Endothelial cell (in vitro differentiated cells): Measurements from ENCODE around the gene RPL18A. TPM values are rescaled to one million over a fixed set of nuclear protein-coding genes. Genes with fewer than 3 reads are reported as not detected.

ENCODE experiments used
- DNase-seq: peaks from one replicate; pipeline ENCODE4 v3.0.0; 2021; ENCODE audit warnings: low spot score
- H3K27ac Mint-ChIP-seq: one replicate; pipeline ENCODE4 v1.8.0; 2021; ENCODE audit warnings: mixed read lengths, inconsistent platforms; ENCODE audit not compliant: unreplicated experiment
- H3K27me3 Mint-ChIP-seq: one replicate; pipeline ENCODE4 v1.8.0; 2021; ENCODE audit warnings: mild to moderate bottlenecking, moderate library complexity, mixed read lengths, inconsistent platforms; ENCODE audit not compliant: unreplicated experiment
- H3K36me3 Mint-ChIP-seq: one replicate; pipeline ENCODE4 v1.8.0; 2021; ENCODE audit warnings: mild to moderate bottlenecking, low read depth, mixed read lengths, inconsistent platforms; ENCODE audit not compliant: unreplicated experiment
- H3K4me1 Mint-ChIP-seq: one replicate; pipeline ENCODE4 v1.8.0; 2021; ENCODE audit warnings: mild to moderate bottlenecking, mixed read lengths, inconsistent platforms; ENCODE audit not compliant: unreplicated experiment
- H3K4me3 Mint-ChIP-seq: one replicate; pipeline ENCODE4 v1.8.0; 2021; ENCODE audit warnings: mild to moderate bottlenecking, mixed read lengths, inconsistent platforms; ENCODE audit not compliant: unreplicated experiment
- H3K9me3 Mint-ChIP-seq: one replicate; pipeline ENCODE4 v1.8.0; 2021; ENCODE audit warnings: mixed read lengths, inconsistent platforms; ENCODE audit not compliant: unreplicated experiment
- CTCF ChIP-seq: fragments of 200-600 bp; sonication (generic); IDR thresholded peaks from one replicate; pipeline ENCODE4 v1.5.0; 2021; ENCODE audit warnings: antibody characterized with exemption; ENCODE audit not compliant: unreplicated experiment
- long read RNA-seq: library from polyadenylated mRNA; unstranded; transcript quantifications from one replicate; pipeline ENCODE4 v2.0.0, GENCODE V29; 2020; ENCODE audit not compliant: unreplicated experiment
- total RNA-seq: library from RNA; stranded (reverse); fragmentation: NEBNext Ultra II Directional; extraction: Animal tissue kit (Norgen Biotek cat#: 25700); gene quantifications from one replicate; pipeline ENCODE4 v1.2.1, GENCODE V29; 2021; ENCODE audit not compliant: unreplicated experiment

RPL18A gene
- total RNA-seq = 2,048 TPM
- long read RNA-seq, transcript RPL18A-201 (5 exons, 665 nt) = major isoform, 1,874 of 1,890 reads
- long read RNA-seq, transcript RPL18A-203 (4 exons, 1,084 nt) = minor isoform, 5 of 1,890 reads
- long read RNA-seq, partial matches to known transcripts = 9 of 1,890 reads
- long read RNA-seq, other reads (novel, unspliced or antisense) = 2 of 1,890 reads

GRCh38 chr19:17859533-17860330 is at the start of gene RPL18A:
TSS of gene RPL18A (plus strand) at chr19:17859910. CDS start at chr19:17859957, 47 bp downstream.
- Mint-ChIP-seq H3K4me1 (peaks cover 20% of the 10 kb centered on the region), H3K36me3 (peaks cover 21% of the 10 kb centered on the region), H3K27me3 (peaks cover 6% of the 10 kb centered on the region), H3K9me3 (no peaks in the 10 kb centered on the region), H3K27ac (peak within 1 kb of the TSS; percentile 95), H3K4me3 (peak within 1 kb of the TSS; percentile 100)
- DNase-seq = peak; percentile 97
- TF ChIP-seq CTCF = peak; percentile 52

GRCh38 chr19:17811103-17811502 is 48.6 kb upstream of the RPL18A start:
- H3K36me3 Mint-ChIP-seq = no peaks in the 10 kb centered on the region
- DNase-seq = no peak
- no peak overlapping the region for H3K27ac Mint-ChIP-seq
- no peak overlapping the region for H3K4me3 Mint-ChIP-seq
- no peaks in the 10 kb centered on the region for H3K4me1 Mint-ChIP-seq
- H3K9me3 Mint-ChIP-seq = no peaks in the 10 kb centered on the region
- no peak for TF ChIP-seq CTCF
- peaks cover 6% of the 10 kb centered on the region for H3K27me3 Mint-ChIP-seq

DNA sequence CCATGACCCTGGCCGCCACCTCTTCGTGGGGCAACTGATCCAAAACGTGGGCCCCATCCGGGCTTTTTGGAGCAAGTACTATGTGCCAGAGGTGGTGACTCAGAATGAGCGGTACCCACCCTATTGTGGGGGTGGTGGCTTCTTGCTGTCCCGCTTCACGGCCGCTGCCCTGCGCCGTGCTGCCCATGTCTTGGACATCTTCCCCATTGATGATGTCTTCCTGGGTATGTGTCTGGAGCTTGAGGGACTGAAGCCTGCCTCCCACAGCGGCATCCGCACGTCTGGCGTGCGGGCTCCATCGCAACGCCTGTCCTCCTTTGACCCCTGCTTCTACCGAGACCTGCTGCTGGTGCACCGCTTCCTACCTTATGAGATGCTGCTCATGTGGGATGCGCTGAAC is 48.0 kb upstream of the RPL18A start:
- Mint-ChIP-seq H3K27me3 (peaks cover 6% of the 10 kb centered on the region), H3K4me3 (no peak overlapping the region), H3K4me1 (no peaks in the 10 kb centered on the region), H3K36me3 (no peaks in the 10 kb centered on the region), H3K9me3 (no peaks in the 10 kb centered on the region), H3K27ac (no peak overlapping the region)
- DNase-seq = no peak
- TF ChIP-seq CTCF = no peak

GRCh38 chr19:17812099-17812498 is 47.6 kb upstream of the RPL18A start:
- H3K36me3 Mint-ChIP-seq = no peaks in the 10 kb centered on the region
- no peak for TF ChIP-seq CTCF
- H3K27ac Mint-ChIP-seq = no peak overlapping the region
- no peaks in the 10 kb centered on the region for H3K9me3 Mint-ChIP-seq
- peaks cover 6% of the 10 kb centered on the region for H3K27me3 Mint-ChIP-seq
- DNase-seq = no peak
- H3K4me3 Mint-ChIP-seq = no peak overlapping the region
- no peaks in the 10 kb centered on the region for H3K4me1 Mint-ChIP-seq
